Measurements from ENCODE around the gene PRR14L. TPM values are rescaled to one million over a fixed set of nuclear protein-coding genes. Genes with fewer than 3 reads are reported as not detected.

PRR14L gene
- total and polyA plus RNA-seq, 2 donors (not counting 3 experiments of a cell fraction or from before 2014, with no cell fraction given): 13.1 to 53.8 TPM

GRCh38 chr22:31653944-31654343, 96.0 kb downstream of the PRR14L start:
- FAIRE-seq: no peak
- H3K4me3 ChIP-seq (replicated peaks in 1 of 3; ENCODE audit: insufficient read depth in 1 of 3, low read depth in 1 of 3, low read length in 3 of 3): no peak overlapping the region
- TF ChIP-seq GATA2 (IDR thresholded peaks at IDR 0.05; ENCODE audit: insufficient read depth, insufficient read length, low read depth, low read length): no peak
- TF ChIP-seq POLR2AphosphoS5 (IDR thresholded peaks at IDR 0.05; ENCODE audit: insufficient read depth, low read depth, low read length): no peak
- TF ChIP-seq MYC (IDR thresholded peaks at IDR 0.05; ENCODE audit: low read depth, low read length): no peak
- no peak for TF ChIP-seq JUN (IDR thresholded peaks at IDR 0.05; ENCODE audit: borderline replicate concordance, insufficient read depth, insufficient read length, low read depth)
- TF ChIP-seq CTCF (IDR thresholded peaks at IDR 0.05; ENCODE audit: extremely low read depth in 1 of 2, insufficient read depth in 1 of 2, low read depth in 1 of 2, low read length in 2 of 2): no peak
- no peak for TF ChIP-seq EZH2 (IDR thresholded peaks at IDR 0.05; ENCODE audit: borderline replicate concordance, low read depth, low read length, severe bottlenecking)
- TF ChIP-seq MAX (IDR thresholded peaks at IDR 0.05; ENCODE audit: insufficient read depth, insufficient read length): no peak
- TF ChIP-seq POLR2A (IDR thresholded peaks at IDR 0.05; ENCODE audit: low read depth, low read length): no peak
- no peak for TF ChIP-seq FOS (IDR thresholded peaks at IDR 0.05; ENCODE audit: borderline replicate concordance, insufficient read depth, low read length)
- peaks cover 64% of the 10 kb centered on the region for H3K79me2 ChIP-seq (ENCODE audit: control insufficient read depth, insufficient read depth, low read length)
- no peak for DNase-seq (ENCODE audit: low read depth, low spot score)
- no peaks in the 10 kb centered on the region for H4K20me1 ChIP-seq (replicated peaks; ENCODE audit: control insufficient read depth, extremely low read depth, insufficient read depth, low read length)
- H3K9me1 ChIP-seq (replicated peaks; ENCODE audit: control insufficient read depth, extremely low read depth, insufficient read depth, low read length): no peaks in the 10 kb centered on the region
- POLR2A ChIA-PET: no interaction called here
- H3K4me2 ChIP-seq (ENCODE audit: insufficient read depth, low read length): no peak overlapping the region
- no peak overlapping the region for H3K27ac ChIP-seq (ENCODE audit: insufficient read depth, low read depth, low read length)
- no peaks in the 10 kb centered on the region for H3K27me3 ChIP-seq (ENCODE audit: control insufficient read depth in 2 of 2, insufficient read depth in 2 of 2, low read length in 2 of 2)
- CTCF ChIA-PET: interaction anchor here (2.1 kb wide), 1 partner anchor 12 kb away, joined by 10 read pairs; no protein-coding TSS in a partner anchor
- H3K9me3 ChIP-seq (replicated peaks; ENCODE audit: control insufficient read depth, insufficient read depth, low read length): no peaks in the 10 kb centered on the region
- BruUV-seq (replicated peaks): no TSS peak
- no peak overlapping the region for H2AFZ ChIP-seq (ENCODE audit: low read depth, low read length)
- dilution Hi-C loops (cut with MboI; ENCODE audit: extremely low pct_ligation_motif_present, low sequenced_read_pairs): no loop called here
- no peak overlapping the region for H3K9ac ChIP-seq (replicated peaks; ENCODE audit: extremely low read depth, insufficient read depth, low read length)
- intact Hi-C loops (cut with micrococcal nuclease): no loop called here
- no peaks in the 10 kb centered on the region for H3K4me1 ChIP-seq (ENCODE audit: control insufficient read depth, extremely low read depth, insufficient read depth, low read length)
- H3K36me3 ChIP-seq (ENCODE audit: control insufficient read depth in 2 of 2, extremely low read depth in 1 of 2, insufficient read depth in 2 of 2, low read length in 2 of 2): no peaks in the 10 kb centered on the region

Measured in endothelial cell of umbilical vein (primary cell).